AG09309 (cell line): ENCODE data around the gene TRIO.
"Not testable (repeated sequence)": the region's sequence is repeated elsewhere in the genome, so short reads cannot be mapped to it uniquely, and the experiment has no call there.

ENCODE experiments used
- DNase-seq: peaks from one replicate; pipeline ENCODE4 v3.0.0-alpha.2; 2010; ENCODE audit warnings: low read depth
- H3K4me3 ChIP-seq: 2 replicates; pipeline ENCODE4 v1.5.1; 2011; ENCODE audit warnings: mild to moderate bottlenecking, low read depth, low read length, moderate library complexity; ENCODE audit not compliant: control insufficient read depth
- TF ChIP-seq, protein P1 (sequence below): IDR thresholded peaks from 2 replicates; pipeline ENCODE4 v1.5.1; 2011; ENCODE audit warnings: mild to moderate bottlenecking, low read depth, low read length, inconsistent platforms; ENCODE audit not compliant: insufficient read depth, control insufficient read depth; ENCODE audit errors: missing control alignments

TRIO gene

GRCh38 chr5:14388741-14389140, 245.6 kb downstream of the TRIO start:
- H3K4me3 ChIP-seq = no peak overlapping the region
- no peak for DNase-seq
- TF ChIP-seq, protein P1, sequence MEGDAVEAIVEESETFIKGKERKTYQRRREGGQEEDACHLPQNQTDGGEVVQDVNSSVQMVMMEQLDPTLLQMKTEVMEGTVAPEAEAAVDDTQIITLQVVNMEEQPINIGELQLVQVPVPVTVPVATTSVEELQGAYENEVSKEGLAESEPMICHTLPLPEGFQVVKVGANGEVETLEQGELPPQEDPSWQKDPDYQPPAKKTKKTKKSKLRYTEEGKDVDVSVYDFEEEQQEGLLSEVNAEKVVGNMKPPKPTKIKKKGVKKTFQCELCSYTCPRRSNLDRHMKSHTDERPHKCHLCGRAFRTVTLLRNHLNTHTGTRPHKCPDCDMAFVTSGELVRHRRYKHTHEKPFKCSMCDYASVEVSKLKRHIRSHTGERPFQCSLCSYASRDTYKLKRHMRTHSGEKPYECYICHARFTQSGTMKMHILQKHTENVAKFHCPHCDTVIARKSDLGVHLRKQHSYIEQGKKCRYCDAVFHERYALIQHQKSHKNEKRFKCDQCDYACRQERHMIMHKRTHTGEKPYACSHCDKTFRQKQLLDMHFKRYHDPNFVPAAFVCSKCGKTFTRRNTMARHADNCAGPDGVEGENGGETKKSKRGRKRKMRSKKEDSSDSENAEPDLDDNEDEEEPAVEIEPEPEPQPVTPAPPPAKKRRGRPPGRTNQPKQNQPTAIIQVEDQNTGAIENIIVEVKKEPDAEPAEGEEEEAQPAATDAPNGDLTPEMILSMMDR = no peak

- DNase-seq, H3K4me3 ChIP-seq: not testable (repeated sequence)
These were observed 249.4 kb downstream of the TRIO start for GRCh38 chr5:14392552-14392951.

GRCh38 chr5:14394365-14394764, 251.2 kb downstream of the TRIO start:
- no peak overlapping the region for H3K4me3 ChIP-seq
- DNase-seq = no peak
- TF ChIP-seq, protein P1 = no peak

- no peak for DNase-seq
- TF ChIP-seq, protein P1 = no peak
- H3K4me3 ChIP-seq = no peak overlapping the region
These were observed 252.3 kb downstream of the TRIO start for GRCh38 chr5:14395411-14395810.

DNA sequence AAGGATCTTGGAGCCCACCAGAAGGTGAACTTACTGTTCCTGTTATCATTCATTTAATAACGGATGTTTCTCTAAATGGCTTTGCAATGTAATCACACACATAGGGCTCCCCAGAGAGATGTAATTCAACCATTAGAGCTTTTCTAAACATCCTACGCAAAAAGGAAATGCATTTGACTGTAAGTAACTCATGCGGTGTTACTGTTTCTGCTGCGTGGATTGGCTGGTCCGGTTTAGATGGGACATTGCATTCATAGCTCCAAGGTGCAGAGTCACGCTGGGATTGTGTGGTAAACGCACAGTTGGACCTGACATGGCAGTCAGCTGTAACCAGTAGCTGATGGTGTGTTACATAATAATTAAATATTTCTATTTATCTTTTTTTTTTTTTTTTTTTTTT, 252.9 kb downstream of the TRIO start:
- H3K4me3 ChIP-seq = no peak overlapping the region
- DNase-seq = no peak
- TF ChIP-seq, protein P1 = no peak

GRCh38 chr5:14396737-14397136, 253.6 kb downstream of the TRIO start:
- no peak for DNase-seq
- TF ChIP-seq, protein P1 = no peak
- H3K4me3 ChIP-seq = no peak overlapping the region

DNA sequence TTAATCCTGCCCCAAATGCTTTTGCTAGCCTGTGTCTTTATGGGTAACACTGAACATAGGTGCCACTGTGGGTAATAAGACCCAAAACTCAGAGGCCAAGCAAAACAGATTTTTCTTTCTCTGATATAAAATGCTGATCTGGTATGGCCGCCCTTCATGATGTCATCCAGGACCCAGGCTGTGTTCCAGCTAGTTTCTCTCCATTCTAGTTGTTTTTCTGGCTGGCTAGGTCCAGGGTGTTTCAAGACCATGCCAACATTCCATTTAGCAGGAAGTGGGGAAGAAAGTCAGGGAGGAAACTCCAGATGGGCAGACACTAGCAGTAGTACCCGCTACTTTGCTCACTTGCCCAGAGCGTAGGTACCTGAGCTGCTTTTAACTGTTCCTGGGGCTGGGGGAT, 254.6 kb downstream of the TRIO start:
- TF ChIP-seq, protein P1 = no peak
- peak; percentile 46 for DNase-seq
- no peak overlapping the region for H3K4me3 ChIP-seq
